ENCODE measurements around the gene ARSK. TPM values are rescaled to one million over a fixed set of nuclear protein-coding genes. Genes with fewer than 3 reads are reported as not detected.
A peak's percentile ranks its signal among the peaks of the same experiment; 100 is the strongest.

Gene ARSK
- total RNA-seq, 1 experiment from 2014 or later: 11.4 TPM

- no peak for DNase-seq (ENCODE audit: low read depth)
These were observed 9.5 kb downstream of the ARSK start for GRCh38 chr5:95564450-95564849.

- DNase-seq (ENCODE audit: low read depth): no peak
These were observed 10.5 kb downstream of the ARSK start for GRCh38 chr5:95565280-95565920.

- DNase-seq (ENCODE audit: low read depth): no peak
These were observed 17.1 kb downstream of the ARSK start for GRCh38 chr5:95572016-95572415.

DNA sequence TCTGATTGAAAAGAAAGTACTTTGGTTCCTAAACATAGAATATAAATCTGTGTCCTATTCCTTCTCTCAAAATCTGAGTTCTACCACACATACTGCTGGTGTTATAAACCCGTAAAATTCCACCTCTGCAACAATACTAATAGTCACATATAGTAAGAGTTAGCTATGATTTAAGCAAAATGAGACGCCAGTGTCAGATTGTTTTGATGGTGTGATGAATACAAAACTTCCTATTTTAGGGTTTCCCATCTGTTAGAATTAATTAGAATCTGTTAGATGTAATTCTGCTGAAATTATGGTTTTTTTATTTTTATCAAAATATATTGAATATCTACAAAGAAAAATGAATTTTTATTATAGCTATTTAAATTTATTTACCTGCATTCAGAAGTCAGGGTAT is 26.7 kb downstream of the ARSK start:
- DNase-seq (ENCODE audit: low read depth): no peak

- no peak for DNase-seq (ENCODE audit: low read depth)
These were observed 29.1 kb downstream of the ARSK start for GRCh38 chr5:95583992-95584391.

DNA sequence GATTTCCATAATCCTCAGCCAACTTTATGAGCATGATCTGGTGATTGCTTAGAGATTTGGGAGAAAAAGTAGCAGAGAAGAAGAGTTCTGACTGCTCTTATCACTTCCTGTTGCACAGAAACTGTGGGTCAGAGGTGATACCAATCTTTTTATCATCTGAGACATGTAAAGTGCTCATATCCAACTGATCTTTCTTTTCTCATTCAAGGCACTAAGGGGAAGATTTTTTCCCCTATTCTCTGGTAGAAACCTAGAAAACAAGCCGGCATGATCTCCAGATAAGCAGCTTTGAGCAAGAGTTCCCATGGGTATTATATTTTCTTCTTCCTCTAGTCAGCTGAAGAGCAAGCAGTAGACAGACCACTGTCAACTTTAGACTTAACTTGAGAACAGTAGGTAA is 36.0 kb downstream of the ARSK start:
- DNase-seq (ENCODE audit: low read depth): no peak

DNA sequence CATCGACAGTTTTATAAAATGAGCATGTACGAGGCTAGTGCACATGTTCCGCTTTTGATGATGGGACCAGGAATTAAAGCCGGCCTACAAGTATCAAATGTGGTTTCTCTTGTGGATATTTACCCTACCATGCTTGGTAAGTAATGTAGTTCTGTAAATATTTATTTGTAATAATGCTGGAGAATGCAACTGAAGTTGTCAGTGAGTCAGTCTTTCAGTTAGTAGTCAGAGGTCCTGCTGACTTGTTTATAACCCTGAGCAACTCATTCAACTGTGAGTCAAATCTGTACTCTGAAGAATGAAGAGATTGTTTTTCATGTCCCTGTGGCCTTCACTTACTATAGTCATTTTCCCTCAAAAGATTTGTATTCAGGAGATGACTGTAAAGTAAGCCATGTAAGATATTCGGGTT is 36.6 kb downstream of the ARSK start:
- DNase-seq (ENCODE audit: low read depth): peak; percentile 51

- no peak for DNase-seq (ENCODE audit: low read depth)
These were observed 40.5 kb downstream of the ARSK start for GRCh38 chr5:95595289-95595931.

DNA sequence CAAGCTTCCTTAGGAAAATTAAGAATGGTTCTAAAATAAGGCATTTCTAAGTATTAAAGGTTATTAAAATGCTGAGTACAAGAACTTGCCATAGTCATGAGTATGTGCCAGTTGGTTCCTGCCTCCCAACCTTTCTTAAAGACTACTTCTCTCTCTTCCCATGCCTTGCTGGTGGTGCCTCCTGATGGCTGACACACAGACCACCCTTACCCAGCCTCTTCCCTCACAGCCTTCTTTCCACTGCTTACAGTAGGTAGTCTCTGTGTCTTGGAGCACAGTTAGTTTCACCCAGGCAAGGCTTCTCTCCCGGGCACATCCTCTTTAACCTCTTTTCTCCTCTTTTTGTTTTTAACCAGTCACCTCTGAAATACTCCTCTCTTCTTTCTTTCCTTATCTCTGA is 44.4 kb downstream of the ARSK start:
- DNase-seq (ENCODE audit: low read depth): no peak

DNA sequence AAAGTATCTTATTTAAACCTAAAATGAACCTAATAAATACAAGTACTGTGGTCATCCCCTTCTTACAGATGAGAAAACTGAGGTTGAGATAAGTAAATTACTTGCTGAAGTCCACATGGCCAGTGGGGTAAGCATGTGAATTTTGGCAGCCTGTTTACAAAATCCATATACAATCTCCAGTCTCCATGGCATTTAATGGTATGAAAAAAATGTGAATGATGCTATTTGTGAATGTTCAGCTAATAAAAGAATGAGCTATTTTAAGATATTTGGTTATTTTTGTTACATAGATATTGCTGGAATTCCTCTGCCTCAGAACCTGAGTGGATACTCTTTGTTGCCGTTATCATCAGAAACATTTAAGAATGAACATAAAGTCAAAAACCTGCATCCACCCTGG is 45.7 kb downstream of the ARSK start:
- DNase-seq (ENCODE audit: low read depth): no peak

- DNase-seq (ENCODE audit: low read depth): no peak
These were observed 50.9 kb downstream of the ARSK start for GRCh38 chr5:95605786-95606185.

DNA sequence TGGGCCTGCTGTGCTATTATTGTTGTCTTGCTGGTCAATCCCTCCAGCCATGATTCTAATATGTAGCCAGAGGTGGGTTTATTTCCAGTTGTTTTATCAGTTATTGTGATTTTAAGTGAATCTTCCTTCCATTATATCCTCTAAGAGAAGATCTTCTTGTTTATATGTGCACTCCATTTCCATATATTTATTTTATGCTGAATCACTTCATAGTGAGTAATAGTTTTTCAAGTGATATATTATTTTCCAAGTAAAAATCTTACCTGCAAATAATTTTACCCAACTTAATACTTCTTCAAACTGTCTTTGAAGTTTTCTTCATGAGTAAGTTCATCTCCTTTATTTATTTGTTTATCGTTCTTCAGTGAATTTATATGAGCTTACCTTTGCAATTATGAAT is 51.5 kb downstream of the ARSK start:
- no peak for DNase-seq (ENCODE audit: low read depth)

- DNase-seq (ENCODE audit: low read depth): no peak
These were observed 54.8 kb downstream of the ARSK start for GRCh38 chr5:95609711-95610110.

- no peak for DNase-seq (ENCODE audit: low read depth)
These were observed 55.6 kb downstream of the ARSK start for GRCh38 chr5:95610546-95610945.

DNA sequence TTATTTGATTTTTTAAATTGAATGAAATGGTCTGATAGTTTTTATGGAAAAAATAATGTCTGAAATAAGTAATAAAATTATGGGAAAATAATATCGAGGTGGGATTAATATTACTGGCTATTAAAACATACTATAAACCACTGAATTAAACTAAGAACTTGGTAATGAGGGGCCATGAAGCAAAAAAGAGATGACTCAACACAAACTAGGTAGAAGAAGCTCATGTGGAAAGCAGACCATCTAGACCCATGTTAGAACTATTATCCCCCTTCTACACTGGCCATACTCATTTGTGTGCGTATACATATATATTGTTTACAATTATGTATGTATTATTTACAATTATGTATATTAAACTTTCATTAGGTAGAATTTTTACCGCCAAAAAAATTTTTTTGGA is 56.5 kb downstream of the ARSK start:
- no peak for DNase-seq (ENCODE audit: low read depth)

- no peak for DNase-seq (ENCODE audit: low read depth)
These were observed 58.6 kb downstream of the ARSK start for GRCh38 chr5:95613514-95613913.

DNA sequence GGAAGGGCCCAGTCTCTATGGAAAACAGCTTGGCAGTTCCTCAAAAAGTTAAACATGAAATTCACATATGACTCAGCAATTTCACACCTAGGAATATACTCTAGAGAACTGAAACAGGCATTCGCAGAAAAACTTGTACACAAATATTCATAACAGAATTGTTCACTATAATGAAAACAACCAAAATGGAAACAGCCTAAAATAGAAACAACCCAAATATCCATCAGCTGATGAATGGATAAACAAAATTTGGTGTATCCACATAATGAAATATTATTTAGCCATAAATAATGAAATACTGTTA is 60.2 kb downstream of the ARSK start:
- no peak for DNase-seq (ENCODE audit: low read depth)

DNA sequence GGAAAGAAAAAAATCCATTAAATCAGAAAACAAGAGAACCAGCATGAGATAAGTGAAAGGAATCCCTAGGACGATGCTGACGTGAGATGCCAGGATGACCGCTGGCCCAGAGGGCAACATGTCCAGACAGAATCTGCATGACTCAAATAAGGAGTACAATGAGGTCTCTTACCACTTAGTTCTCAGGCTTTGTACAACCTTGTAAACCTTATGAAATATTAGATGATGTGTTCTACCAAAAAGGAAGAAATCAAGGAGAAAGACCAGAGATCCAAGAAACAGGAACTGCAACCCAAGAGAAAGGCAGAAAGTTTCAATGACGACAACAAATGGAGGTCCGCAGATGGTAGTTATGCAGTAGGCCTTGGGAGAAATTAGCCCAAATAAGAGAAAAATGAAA is 62.2 kb downstream of the ARSK start:
- peak; percentile 46 for DNase-seq (ENCODE audit: low read depth)

DNA sequence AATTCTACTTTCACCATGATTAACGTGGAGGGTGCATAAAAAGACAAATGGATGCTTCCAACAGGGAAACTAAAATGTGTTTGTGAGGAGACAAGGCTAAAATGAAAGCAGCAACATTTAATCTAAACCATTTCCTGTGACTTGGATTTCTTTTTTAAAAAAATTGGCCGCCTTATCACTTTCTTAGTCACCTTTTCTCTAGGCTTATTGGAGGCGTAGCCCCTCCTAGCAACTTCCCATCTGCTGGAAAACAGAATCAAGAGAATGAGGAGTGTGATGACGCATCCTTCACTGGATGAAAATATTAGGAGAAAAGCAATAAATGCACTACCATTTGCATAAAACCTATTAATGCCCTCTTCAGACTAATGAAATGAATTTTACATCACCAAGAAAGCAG is 64.2 kb downstream of the ARSK start:
- DNase-seq (ENCODE audit: low read depth): peak; percentile 13

DNA sequence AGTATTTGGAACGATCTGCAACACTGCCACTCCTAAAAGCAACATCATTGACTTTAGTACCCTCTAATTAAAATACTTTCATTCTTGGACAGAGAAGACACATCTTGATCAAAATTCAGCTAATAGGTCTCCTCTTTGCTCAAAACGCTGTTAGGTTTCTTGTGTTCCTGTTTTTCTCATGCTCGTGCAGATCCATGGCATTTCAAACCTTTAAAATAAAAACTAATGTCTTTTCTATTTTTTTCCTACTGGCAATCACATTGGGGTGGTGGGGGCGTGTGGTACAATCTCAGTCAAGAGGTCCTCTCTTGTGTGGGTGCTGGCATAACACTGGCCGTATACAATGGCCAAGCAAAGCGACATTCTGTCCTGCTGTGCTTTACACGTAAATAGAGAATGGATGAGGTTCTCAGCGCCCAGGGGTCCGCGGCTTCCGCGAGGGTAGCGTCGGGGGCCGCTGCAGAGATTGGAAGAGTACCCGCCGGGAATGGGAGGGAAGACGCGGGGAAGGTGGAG is 64.7 kb downstream of the ARSK start:
- no peak for DNase-seq (ENCODE audit: low read depth)

DNA sequence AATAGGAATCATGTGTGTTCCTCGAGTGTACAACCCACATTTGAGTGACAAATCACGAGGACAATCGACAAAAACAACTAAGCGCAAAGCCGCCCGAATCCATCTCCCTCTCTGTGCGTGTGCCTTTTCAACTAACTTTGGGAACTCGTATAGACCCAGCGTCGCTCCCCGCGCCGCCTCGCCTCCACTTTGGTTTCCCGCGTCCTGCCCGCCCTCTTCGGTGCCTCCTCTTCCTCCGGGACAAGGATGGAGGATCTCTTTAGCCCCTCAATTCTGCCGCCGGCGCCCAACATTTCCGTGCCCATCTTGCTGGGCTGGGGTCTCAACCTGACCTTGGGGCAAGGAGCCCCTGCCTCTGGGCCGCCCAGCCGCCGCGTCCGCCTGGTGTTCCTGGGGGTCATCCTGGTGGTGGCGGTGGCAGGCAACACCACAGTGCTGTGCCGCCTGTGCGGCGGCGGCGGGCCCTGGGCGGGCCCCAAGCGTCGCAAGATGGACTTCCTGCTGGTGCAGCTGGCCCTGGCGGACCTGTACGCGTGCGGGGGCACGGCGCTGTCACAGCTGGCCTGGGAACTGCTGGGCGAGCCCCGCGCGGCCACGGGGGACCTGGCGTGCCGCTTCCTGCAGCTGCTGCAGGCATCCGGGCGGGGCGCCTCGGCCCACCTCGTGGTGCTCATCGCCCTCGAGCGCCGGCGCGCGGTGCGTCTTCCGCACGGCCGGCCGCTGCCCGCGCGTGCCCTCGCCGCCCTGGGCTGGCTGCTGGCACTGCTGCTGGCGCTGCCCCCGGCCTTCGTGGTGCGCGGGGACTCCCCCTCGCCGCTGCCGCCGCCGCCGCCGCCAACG is 65.3 kb downstream of the ARSK start, which contains the start of gene GPR150:
Gene GPR150, plus strand, starts transcription at position 58 of the 840 bp plus-strand sequence. Its CDS starts 189 bp downstream, at position 247.
- peak; percentile 49 for DNase-seq (ENCODE audit: low read depth)
